HG03108 (cell line): ENCODE data around the gene TRIM58.

Experiments used
- ATAC-seq: cut with Tn5 transposase; IDR thresholded peaks from one replicate; pipeline ENCODE4 v1.9.1; 2021; ENCODE audit warnings: moderate library complexity; ENCODE audit not compliant: unreplicated experiment

The TRIM58 gene

GRCh38 chr1:247883346-247883745, 26.4 kb downstream of the TRIM58 start:
- no peak for ATAC-seq

DNA sequence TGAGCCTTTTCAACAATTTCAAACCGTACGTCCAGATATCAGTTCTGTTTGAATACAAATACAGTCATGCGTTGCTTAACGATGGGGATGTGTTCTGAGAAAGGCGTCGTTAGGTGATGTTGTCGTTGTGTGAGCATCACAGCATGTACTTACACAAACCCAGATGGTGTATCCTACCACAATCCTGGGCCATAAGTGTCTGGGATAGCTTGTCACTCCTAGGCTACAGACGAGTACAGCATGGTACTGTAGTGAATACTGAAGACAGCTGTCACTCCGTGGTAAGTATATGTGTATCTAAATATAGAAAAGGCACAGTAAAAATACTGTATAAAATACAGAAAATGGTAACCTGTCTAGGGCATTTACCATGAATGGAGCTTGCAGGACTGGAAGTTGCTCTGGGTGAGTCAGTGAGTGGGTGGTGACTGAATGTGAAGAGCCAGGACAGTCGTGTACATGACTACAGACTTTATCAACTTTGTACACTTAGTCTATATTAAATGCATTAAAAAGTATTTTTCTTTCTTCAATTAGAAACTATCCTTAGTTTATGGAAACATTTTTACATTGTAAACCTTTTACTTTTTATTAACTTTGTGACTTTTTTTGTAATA, 27.9 kb downstream of the TRIM58 start:
- no peak for ATAC-seq

DNA sequence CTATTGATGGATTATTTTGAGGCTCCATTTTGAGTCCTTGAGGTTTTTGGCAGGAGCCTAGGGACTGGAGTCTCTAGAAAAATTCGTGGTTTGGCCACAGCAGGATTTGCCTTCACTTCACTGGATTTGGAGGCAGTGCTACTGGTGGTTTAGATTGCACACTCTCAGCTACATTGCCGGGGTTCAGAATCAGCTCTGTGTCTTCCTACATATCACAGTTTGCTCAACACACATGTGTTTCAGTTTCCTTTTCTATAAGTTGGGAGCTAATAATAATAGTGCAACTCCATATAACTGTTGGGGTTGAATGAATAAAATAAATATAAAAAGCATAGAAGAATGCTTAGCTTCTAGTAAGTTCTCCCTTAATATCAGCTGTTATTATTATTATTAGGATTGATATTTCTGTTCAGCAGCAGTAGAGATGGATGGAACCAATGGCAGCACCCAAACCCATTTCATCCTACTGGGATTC, 38.2 kb downstream of the TRIM58 start, which contains the start of gene OR2W3:
Gene OR2W3, plus strand, starts transcription at position 425 of the 475 bp plus-strand sequence. Its CDS starts 0 bp downstream, at position 425.
- ATAC-seq, result no peak

DNA sequence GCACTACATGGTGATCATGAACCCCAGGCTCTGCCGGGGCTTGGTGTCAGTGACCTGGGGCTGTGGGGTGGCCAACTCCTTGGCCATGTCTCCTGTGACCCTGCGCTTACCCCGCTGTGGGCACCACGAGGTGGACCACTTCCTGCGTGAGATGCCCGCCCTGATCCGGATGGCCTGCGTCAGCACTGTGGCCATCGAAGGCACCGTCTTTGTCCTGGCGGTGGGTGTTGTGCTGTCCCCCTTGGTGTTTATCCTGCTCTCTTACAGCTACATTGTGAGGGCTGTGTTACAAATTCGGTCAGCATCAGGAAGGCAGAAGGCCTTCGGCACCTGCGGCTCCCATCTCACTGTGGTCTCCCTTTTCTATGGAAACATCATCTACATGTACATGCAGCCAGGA, 39.0 kb downstream of the TRIM58 start:
- no peak for ATAC-seq

GRCh38 chr1:247904122-247904521, 47.1 kb downstream of the TRIM58 start:
- no peak for ATAC-seq

DNA sequence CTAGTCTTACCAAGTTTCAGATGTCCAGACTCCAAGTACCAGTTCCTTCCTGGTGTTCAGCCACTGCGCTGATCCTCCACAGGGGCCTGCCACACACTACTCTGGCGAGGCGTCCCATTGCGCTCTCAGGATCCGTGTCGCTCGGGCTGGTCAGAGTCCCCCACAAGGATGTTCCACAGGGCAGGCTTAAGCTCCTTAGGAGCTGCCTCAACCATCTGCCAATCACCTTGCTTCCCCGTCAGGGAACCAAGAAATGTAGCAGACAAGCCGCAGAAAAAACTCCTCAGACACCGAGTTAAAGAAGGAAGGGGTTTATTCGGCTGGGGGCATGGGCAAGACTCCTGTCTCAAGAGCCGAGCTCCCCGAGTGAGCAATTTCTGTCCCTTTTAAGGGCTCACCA, 48.2 kb downstream of the TRIM58 start:
- no peak for ATAC-seq

DNA sequence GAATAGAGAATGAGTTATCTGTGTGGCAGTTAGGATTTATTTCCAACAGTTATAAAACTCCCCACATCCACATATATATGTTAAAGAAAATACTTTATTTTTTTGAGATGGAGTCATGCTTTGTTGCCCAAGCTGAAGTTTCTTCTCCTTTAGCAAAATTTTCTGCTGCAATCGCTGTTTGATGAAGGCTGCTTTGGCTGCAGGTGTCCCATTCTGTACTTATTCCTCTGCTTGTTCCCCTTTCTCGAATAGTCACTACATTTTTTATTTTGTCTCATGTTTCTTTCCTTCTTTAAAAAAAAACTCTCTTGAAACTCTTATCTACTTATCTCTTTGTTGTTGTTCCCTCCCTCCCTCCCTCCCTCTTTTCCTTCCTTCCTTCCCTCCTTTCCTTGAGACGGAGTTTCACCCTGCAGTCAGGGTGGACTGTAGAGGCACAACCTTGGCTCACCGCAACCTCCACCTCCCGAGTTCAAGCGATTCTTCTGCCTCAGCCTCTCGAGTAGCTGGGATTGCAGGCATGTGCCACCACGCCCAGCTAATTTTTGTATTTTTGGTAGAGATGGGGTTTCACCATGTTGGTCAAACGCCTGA, 49.0 kb downstream of the TRIM58 start:
- no peak for ATAC-seq

DNA sequence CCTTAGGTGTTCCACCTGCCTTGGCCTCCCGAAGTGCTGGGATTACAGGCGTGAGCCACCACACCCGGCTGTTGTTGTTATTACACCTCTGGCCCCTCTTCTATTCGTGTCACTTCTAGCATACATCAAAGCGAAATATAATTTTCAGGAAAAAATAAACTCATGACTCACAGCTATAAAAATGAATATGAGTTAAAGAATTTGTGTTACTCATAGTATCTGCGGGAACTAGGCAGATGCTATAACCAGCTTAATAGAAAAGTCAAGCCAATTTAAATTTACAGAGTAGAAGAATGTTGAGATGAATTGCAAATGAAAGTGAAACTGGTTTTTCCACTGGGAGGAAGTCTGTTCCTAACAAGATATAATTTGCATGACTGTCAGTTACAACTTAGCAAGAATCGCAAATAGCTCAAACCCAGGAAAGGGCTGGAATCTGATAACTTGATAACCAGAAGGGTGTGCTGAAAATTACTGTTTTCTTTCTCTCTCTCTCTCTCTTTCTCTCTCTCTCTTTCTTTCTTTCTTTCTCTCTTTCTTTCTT, 49.6 kb downstream of the TRIM58 start:
- ATAC-seq, result no peak

DNA sequence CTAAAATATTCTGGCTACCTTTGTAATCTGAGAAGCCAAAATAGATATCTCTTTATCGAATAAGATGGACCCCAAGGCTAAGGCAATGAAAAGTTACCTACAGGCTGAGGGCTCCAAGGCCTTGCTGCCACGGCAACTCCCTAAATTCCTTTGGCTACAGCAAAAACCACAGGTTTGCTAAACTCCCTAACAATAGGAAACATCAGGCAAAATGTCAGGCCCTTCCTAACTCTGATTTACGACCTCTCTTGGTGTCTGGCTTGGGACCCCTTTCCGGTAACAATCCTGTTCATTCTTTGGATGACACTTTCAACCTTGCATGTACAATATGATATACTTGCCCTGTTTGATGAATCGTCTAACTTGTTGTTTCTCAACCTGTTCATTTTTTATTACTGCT, 51.8 kb downstream of the TRIM58 start:
- no peak for ATAC-seq

DNA sequence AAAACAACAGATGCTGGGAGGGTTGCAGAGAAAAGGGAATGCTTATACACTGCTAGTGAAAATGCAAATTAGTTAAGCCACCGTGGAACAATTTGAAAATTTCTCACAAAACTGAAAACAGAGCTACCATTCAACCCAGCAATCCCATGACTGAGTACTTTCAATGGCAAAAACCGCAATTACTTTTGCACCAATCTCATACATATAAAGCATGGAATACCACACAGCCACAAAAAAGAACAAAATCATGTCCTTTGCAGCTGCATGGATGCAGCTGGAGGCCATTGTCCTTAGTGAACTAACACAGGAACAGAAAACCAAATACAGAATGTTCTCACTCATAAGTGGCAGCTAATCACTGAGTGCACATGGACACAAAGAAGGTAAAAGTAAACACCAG, 56.8 kb downstream of the TRIM58 start:
- ATAC-seq, result no peak

DNA sequence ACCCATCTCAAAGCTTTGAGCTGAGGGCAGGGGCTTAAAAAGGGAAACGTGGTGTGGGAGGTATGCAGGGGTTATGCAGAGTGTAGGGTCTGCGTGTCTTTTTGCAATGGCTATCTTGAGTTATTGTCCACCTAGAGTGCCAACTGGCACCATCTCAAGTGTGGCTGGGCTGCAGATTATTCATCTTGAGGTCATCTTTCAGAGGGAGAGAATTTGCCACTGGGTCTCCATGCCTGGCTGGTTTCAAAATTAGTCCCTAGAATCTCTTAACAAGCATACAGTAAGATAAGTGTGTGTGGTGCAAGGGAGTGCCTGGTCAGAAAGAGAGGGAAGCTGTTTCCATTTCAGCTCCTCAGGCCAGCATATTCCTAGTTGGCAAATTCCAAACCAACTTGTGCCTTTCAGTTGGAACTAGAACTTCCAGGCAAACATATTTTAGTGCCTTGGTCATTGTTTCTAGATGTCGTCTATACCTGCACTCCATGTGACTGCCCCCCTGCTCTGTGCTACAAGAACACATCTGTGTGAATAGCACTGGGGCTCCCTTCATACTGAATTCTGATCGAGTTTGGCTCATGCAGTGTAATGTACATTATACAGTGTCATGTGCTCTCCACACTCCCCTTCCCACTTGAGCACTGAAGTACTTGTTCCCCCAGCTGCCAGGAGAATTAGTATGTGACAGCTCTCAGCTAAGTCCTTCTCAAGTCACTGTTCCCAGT, 58.1 kb downstream of the TRIM58 start:
- ATAC-seq, result no peak

DNA sequence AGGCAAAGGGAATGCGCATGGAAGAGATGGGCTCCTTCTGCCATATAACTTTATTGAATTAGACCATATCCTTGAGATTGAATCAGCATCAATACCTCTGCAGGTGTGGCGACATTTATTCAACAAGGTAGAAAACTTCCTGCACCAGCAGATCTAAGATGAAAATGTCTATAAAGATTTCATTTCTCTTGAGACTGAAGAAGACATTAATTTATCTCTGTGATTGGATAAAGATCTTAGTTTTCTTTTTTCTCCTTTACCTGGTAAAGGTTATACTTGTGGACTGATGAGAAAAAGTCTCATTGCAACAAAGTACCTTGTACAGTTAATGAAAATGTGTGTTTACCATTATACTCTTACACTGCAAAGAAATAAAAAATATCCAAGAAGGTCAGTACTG, 63.0 kb downstream of the TRIM58 start, which contains the start of gene OR2T8:
Gene OR2T8, plus strand, starts transcription at position 301 of the 400 bp plus-strand sequence. CDS start 766 bp downstream, outside the sequence.
- ATAC-seq, result no peak

GRCh38 chr1:247923941-247924340, 67.0 kb downstream of the TRIM58 start:
- ATAC-seq, result no peak

- no peak for ATAC-seq
These were observed 67.9 kb downstream of the TRIM58 start, which contains the start of gene OR2AJ1 for GRCh38 chr1:247924868-247925267. TSS of gene OR2AJ1 (plus strand) at chr1:247924889. CDS start at chr1:247933769, 8,880 bp downstream.
